Measurements from ENCODE around the gene LRRC58.

- TF ChIP-seq EZH2 (IDR thresholded peaks at IDR 0.05) = no peak
- TF ChIP-seq POLR2AphosphoS5 (IDR thresholded peaks at IDR 0.05; ENCODE audit: borderline replicate concordance, low read depth, low read length) = no peak; the same call in 1 of the 2 replicates
- TF ChIP-seq FOXP2 (optimal IDR thresholded peaks at IDR 0.05; ENCODE audit: control extremely low read depth, extremely low read length, insufficient read depth) = no peak
These were observed 1.3 kb upstream of the LRRC58 start for GRCh38 chr3:120350401-120350941.

Data from SK-N-MC (cell line).